HepG2 (cell line): ENCODE measurements around the gene CMPK1. TPM values are rescaled to one million over a fixed set of nuclear protein-coding genes. Genes with fewer than 3 reads are reported as not detected.

Source experiments
- ATAC-seq: fragments of 200-7000 bp; cut with Tn5 transposase; 3 replicates; pipeline ENCODE4 v1.9.1; 2020; ENCODE audit warnings: mild to moderate bottlenecking, moderate library complexity
- BruUV-seq: library from RNA; stranded (reverse); fragments of 400-500 nt; replicated peaks from 2 replicates; lab custom pipeline; 2021; lab: Mats Ljungman, UMichigan
- CTCF ChIA-PET: fragments of 300-600 bp; formaldehyde crosslinking; extraction: SDS; loops from one replicate; lab custom pipeline; 2021; ENCODE audit warnings: low total read pairs, inconsistent platforms, low intra/inter-chr PET ratio; lab: Yijun Ruan, JAX
- POLR2A ChIA-PET: fragments of 350-600 bp; sonication (Branson Sonifier 250); formaldehyde crosslinking; loops from one replicate; lab custom pipeline; 2020; ENCODE audit warnings: antibody characterized with exemption, inconsistent platforms; lab: Yijun Ruan, JAX
- DNase-seq: peaks from one replicate; pipeline ENCODE4 v3.0.0-alpha.2; 2015; ENCODE audit warnings: low spot score
- FAIRE-seq: peaks from 3 replicates; lab custom pipeline; 2011; peaks lifted over from hg19 to GRCh38; lab: Jason Lieb, UNC
- H2AFZ ChIP-seq: one replicate; pipeline ENCODE4 v1.6.1; 2011; ENCODE audit warnings: low read length, inconsistent platforms
- H3K27ac ChIP-seq: fragments of 300-600 bp; 3 replicates; pipeline ENCODE4 v1.8.0; 2011; ENCODE audit warnings: mixed run types, mild to moderate bottlenecking, mixed read lengths, low read length, inconsistent platforms; ENCODE audit not compliant: insufficient read depth; ENCODE audit errors: extremely low read length
- H3K27me3 ChIP-seq, 2 experiments: fragments of 200-600 bp in 1 of 2; 2 replicates in 1 of 2; 3 replicates in 1 of 2; pipeline versions ENCODE4 v1.6.0 to v1.8.0; 2011; ENCODE audit warnings: low read length in 2 of 2, mild to moderate bottlenecking in 2 of 2, moderate library complexity in 2 of 2, inconsistent platforms in 1 of 2; ENCODE audit not compliant: insufficient read depth in 2 of 2, control insufficient read depth in 1 of 2
- H3K36me3 ChIP-seq, 2 experiments: fragments of 200-600 bp in 1 of 2; replicated peaks in 1 of 2; 2 replicates in 1 of 2; 3 replicates in 1 of 2; pipeline versions ENCODE4 v1.5.1 to v1.8.0; 2011; ENCODE audit warnings: low read length in 2 of 2, inconsistent platforms in 1 of 2; ENCODE audit not compliant: insufficient read depth in 2 of 2, control insufficient read depth in 1 of 2
- H3K4me1 ChIP-seq: 2 replicates; pipeline ENCODE4 v1.5.1; 2012; ENCODE audit warnings: low read length, inconsistent platforms; ENCODE audit not compliant: insufficient read depth
- H3K4me2 ChIP-seq: 2 replicates; pipeline ENCODE4 v1.6.0; 2011; ENCODE audit warnings: low read depth, low read length, inconsistent platforms
- H3K4me3 ChIP-seq, 3 experiments: fragments of 200-600 bp in 1 of 3; sonication (generic), shearing (Covaris generic) in 1 of 3; replicated peaks in 1 of 3; 2 replicates each; pipeline ENCODE4 v1.5.1; 2011 to 2016; ENCODE audit warnings: low read length in 3 of 3, inconsistent platforms in 2 of 3, low read depth in 2 of 3, mild to moderate bottlenecking in 2 of 3, control low read depth in 1 of 3, mixed read lengths in 1 of 3; ENCODE audit not compliant: insufficient read depth in 1 of 3
- H3K79me2 ChIP-seq: one replicate; pipeline ENCODE4 v1.6.1; 2011; ENCODE audit warnings: low read length, inconsistent platforms; ENCODE audit not compliant: insufficient read depth
- H3K9ac ChIP-seq: 2 replicates; pipeline ENCODE4 v1.6.0; 2011; ENCODE audit warnings: mild to moderate bottlenecking, low read depth, low read length, inconsistent platforms; ENCODE audit not compliant: insufficient read depth
- H3K9me3 ChIP-seq: 2 replicates; pipeline ENCODE4 v1.5.1; 2012; ENCODE audit warnings: mild to moderate bottlenecking, low read length
- H4K20me1 ChIP-seq: 2 replicates; pipeline ENCODE4 v1.6.0; 2011; ENCODE audit warnings: inconsistent platforms, mild to moderate bottlenecking, low read length, moderate library complexity; ENCODE audit not compliant: insufficient read depth
- ATAD3A ChIP-seq: sonication (generic); formaldehyde crosslinking; IDR thresholded peaks from 2 replicates; pipeline ENCODE4 v1.4.0; 2020; ENCODE audit warnings: missing genetic modification reagents
- MAFK ChIP-seq, 2 experiments: IDR thresholded peaks in 1 of 2; conservative IDR thresholded peaks in 1 of 2; 2 replicates each; pipeline ENCODE4 v1.6.1; 2011; ENCODE audit warnings: improper control_type of control experiment in 2 of 2, low read length in 2 of 2
- PPARG ChIP-seq: conservative IDR thresholded peaks from 2 replicates; pipeline ENCODE4 v1.6.1; 2016; ENCODE audit warnings: missing biosample characterization, missing genetic modification reagents
- WGBS: methylation state at CpG from one replicate; pipeline ENCODE4 v1.1.6; 2017; ENCODE audit warnings: low lambda C conversion rate; 5-methylcytosine and 5-hydroxymethylcytosine counted together
- in situ Hi-C: cut with HindIII; loops from 2 replicates; pipeline ENCODE4 v1.10.0; 2017; ENCODE audit warnings: low pct_unique_long_range_greater_than_20kb; ENCODE audit not compliant: extremely low pct_ligation_motif_present
- intact Hi-C: fragments of 100-400 bp; cut with micrococcal nuclease; formaldehyde crosslinking; loops from one replicate; pipeline ENCODE4 v1.10.0; 2022; ENCODE audit not compliant: unreplicated experiment
- polyA plus RNA-seq, 8 experiments: library from polyadenylated mRNA; depleted of rRNA in 3 of 8; stranded (reverse) in 7 of 8; unstranded in 1 of 8; fragments of >200 nt; fragmentation: Illumina TruSeq in 4 of 8; extraction: Trizol in 4 of 8; gene quantifications; 2 replicates each; pipeline versions ENCODE4 v1.2.1 to v1.2.3, GENCODE V29; 2011 to 2016; ENCODE audit warnings: low read depth in 4 of 8, missing spikeins in 1 of 8, mixed read lengths in 1 of 8; ENCODE audit not compliant: insufficient read depth in 1 of 8
- total RNA-seq, 5 experiments: library from RNA; depleted of rRNA; stranded (reverse); fragments of >200 nt; fragmentation: Illumina TruSeq; extraction: Trizol; gene quantifications; 2 replicates each; pipeline ENCODE4 v1.2.3, GENCODE V29; 2016; ENCODE audit warnings: low read depth in 1 of 5
- TF ChIP-seq, protein P1 (sequence below): sonication (generic); formaldehyde crosslinking; IDR thresholded peaks from 2 replicates; pipeline ENCODE4 v1.4.0; 2020; ENCODE audit warnings: mild to moderate bottlenecking, missing genetic modification reagents
- TF ChIP-seq, protein P2 (sequence below): sonication (generic); formaldehyde crosslinking; IDR thresholded peaks from 2 replicates; pipeline ENCODE4 v1.5.0; 2020; ENCODE audit warnings: missing genetic modification reagents
- TF ChIP-seq, protein P3 (sequence below): sonication (generic); formaldehyde crosslinking; IDR thresholded peaks from 2 replicates; pipeline ENCODE4 v1.5.0; 2020; ENCODE audit warnings: mild to moderate bottlenecking, missing genetic modification reagents
- TF ChIP-seq, protein P4 (sequence below): sonication (generic); formaldehyde crosslinking; IDR thresholded peaks from 2 replicates; pipeline ENCODE4 v1.8.1; 2023; ENCODE audit warnings: missing genetic modification reagents, mild to moderate bottlenecking, borderline replicate concordance
- TF ChIP-seq, protein P5 (sequence below): sonication (generic); formaldehyde crosslinking; IDR thresholded peaks from 2 replicates; pipeline ENCODE4 v1.8.1; 2023; ENCODE audit warnings: mild to moderate bottlenecking, moderate library complexity, missing genetic modification reagents
- TF ChIP-seq, protein P6 (sequence below): sonication (generic); formaldehyde crosslinking; IDR thresholded peaks from 2 replicates; pipeline ENCODE4 v1.4.0; 2020; ENCODE audit warnings: missing genetic modification reagents, mild to moderate bottlenecking, borderline replicate concordance

CMPK1 gene
- total and polyA plus RNA-seq, 2 of the 13 experiments (the other 11 are each of a cell fraction or from before 2014, with no cell fraction given) = 38.3 to 92.0 TPM

DNA sequence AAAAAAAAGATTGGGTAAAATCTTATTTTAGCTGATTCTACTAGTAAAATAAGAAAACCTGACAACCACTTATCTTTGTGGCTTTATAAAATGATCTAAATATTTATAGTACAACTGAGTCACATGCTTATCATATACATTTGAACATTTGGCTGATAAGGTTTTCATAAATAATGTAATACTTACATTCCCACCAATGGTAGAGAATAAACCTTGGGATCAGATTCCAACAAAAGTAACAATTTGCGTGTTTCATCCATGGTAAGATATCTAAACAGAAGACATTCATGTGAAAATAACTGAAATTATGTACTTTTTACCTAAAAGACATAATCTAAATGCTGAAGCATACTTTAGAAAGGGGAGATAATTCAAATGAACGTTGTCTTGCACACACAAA is 38.0 kb upstream of the CMPK1 start:
- Histone ChIP-seq H3K4me3 (no peak overlapping the region), H3K27ac (no peak overlapping the region), H3K36me3 (peaks cover 5 to 55% of the 10 kb centered on the region in 2 experiments), H3K9ac (no peak overlapping the region), H3K79me2 (no peaks in the 10 kb centered on the region), H2AFZ (no peak overlapping the region), H3K4me2 (no peak overlapping the region), H3K9me3 (no peaks in the 10 kb centered on the region), H3K27me3 (no peaks in the 10 kb centered on the region), H3K4me1 (no peaks in the 10 kb centered on the region), H4K20me1 (no peaks in the 10 kb centered on the region)
- no peak for ATAC-seq
- ChIA-PET CTCF (no interaction called here), POLR2A (no interaction called here)
- no peak for DNase-seq
- no peak for FAIRE-seq
- intact Hi-C loops (no loop called here), in situ Hi-C loops (no loop called here)
- BruUV-seq = no TSS peak
- WGBS = 93% methylated on average over 2 of the region's 2 CpGs
- TF ChIP-seq MAFK (conservative IDR thresholded peaks at IDR 0.05 in 1 of 2, IDR thresholded peaks at IDR 0.05 in 1 of 2; ENCODE audit: low read length in 2 of 2) (no peak), ATAD3A (CRISPR knock-in tag) (no peak), PPARG (CRISPR knock-in tag) (no peak)
- TF ChIP-seq, protein P1, sequence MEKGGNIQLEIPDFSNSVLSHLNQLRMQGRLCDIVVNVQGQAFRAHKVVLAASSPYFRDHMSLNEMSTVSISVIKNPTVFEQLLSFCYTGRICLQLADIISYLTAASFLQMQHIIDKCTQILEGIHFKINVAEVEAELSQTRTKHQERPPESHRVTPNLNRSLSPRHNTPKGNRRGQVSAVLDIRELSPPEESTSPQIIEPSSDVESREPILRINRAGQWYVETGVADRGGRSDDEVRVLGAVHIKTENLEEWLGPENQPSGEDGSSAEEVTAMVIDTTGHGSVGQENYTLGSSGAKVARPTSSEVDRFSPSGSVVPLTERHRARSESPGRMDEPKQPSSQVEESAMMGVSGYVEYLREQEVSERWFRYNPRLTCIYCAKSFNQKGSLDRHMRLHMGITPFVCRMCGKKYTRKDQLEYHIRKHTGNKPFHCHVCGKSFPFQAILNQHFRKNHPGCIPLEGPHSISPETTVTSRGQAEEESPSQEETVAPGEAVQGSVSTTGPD (CRISPR knock-in tag) = no peak
- TF ChIP-seq, protein P2, sequence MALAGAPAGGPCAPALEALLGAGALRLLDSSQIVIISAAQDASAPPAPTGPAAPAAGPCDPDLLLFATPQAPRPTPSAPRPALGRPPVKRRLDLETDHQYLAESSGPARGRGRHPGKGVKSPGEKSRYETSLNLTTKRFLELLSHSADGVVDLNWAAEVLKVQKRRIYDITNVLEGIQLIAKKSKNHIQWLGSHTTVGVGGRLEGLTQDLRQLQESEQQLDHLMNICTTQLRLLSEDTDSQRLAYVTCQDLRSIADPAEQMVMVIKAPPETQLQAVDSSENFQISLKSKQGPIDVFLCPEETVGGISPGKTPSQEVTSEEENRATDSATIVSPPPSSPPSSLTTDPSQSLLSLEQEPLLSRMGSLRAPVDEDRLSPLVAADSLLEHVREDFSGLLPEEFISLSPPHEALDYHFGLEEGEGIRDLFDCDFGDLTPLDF = no peak
- TF ChIP-seq, protein P3, sequence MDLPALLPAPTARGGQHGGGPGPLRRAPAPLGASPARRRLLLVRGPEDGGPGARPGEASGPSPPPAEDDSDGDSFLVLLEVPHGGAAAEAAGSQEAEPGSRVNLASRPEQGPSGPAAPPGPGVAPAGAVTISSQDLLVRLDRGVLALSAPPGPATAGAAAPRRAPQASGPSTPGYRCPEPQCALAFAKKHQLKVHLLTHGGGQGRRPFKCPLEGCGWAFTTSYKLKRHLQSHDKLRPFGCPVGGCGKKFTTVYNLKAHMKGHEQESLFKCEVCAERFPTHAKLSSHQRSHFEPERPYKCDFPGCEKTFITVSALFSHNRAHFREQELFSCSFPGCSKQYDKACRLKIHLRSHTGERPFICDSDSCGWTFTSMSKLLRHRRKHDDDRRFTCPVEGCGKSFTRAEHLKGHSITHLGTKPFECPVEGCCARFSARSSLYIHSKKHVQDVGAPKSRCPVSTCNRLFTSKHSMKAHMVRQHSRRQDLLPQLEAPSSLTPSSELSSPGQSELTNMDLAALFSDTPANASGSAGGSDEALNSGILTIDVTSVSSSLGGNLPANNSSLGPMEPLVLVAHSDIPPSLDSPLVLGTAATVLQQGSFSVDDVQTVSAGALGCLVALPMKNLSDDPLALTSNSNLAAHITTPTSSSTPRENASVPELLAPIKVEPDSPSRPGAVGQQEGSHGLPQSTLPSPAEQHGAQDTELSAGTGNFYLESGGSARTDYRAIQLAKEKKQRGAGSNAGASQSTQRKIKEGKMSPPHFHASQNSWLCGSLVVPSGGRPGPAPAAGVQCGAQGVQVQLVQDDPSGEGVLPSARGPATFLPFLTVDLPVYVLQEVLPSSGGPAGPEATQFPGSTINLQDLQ (CRISPR knock-in tag) = no peak
- TF ChIP-seq, protein P4, sequence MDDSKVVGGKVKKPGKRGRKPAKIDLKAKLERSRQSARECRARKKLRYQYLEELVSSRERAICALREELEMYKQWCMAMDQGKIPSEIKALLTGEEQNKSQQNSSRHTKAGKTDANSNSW (CRISPR knock-in tag) = no peak
- TF ChIP-seq, protein P5, sequence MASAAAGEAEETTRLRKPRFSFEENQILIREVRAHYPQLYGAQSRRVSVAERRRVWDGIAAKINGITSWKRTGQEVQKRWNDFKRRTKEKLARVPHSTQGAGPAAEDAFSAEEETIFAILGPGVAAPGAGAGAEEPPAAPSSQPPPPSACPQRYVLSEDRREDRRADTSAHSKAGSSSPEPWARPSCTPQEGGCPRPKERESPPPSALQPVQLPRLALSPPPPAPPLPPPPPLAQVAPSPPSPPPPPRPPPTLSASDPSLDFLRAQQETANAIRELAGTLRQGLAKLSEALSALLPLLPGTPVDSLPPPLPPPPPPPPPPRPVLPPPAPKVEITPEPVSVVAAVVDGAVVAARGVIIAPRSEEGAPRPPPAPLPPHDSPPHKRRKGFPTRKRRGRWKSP (CRISPR knock-in tag) = no peak
- TF ChIP-seq, protein P6, sequence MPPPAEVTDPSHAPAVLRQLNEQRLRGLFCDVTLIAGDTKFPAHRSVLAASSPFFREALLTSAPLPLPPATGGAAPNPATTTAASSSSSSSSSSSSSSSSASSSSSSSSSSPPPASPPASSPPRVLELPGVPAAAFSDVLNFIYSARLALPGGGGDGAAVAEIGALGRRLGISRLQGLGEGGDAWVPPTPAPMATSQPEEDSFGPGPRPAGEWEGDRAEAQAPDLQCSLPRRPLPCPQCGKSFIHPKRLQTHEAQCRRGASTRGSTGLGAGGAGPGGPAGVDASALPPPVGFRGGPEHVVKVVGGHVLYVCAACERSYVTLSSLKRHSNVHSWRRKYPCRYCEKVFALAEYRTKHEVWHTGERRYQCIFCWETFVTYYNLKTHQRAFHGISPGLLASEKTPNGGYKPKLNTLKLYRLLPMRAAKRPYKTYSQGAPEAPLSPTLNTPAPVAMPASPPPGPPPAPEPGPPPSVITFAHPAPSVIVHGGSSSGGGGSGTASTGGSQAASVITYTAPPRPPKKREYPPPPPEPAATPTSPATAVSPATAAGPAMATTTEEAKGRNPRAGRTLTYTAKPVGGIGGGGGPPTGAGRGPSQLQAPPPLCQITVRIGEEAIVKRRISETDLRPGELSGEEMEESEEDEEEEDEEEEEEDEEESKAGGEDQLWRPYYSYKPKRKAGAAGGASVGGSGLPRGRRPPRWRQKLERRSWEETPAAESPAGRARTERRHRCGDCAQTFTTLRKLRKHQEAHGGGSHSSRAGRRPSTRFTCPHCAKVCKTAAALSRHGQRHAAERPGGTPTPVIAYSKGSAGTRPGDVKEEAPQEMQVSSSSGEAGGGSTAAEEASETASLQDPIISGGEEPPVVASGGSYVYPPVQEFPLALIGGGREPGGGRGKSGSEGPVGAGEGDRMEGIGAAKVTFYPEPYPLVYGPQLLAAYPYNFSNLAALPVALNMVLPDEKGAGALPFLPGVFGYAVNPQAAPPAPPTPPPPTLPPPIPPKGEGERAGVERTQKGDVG (CRISPR knock-in tag) = no peak
- TF ChIP-seq, all 625 proteins: peak for 0
